Activated CD4-positive, alpha-beta T cell treated with anti-CD3 and anti-CD28 coated beads for 36 hours (primary cell): ENCODE measurements around the gene GRHL1. TPM values are rescaled to one million over a fixed set of nuclear protein-coding genes. Genes with fewer than 3 reads are reported as not detected.
A peak's percentile ranks its signal among the peaks of the same experiment; 100 is the strongest.
"Not testable (repeated sequence)": the region's sequence is repeated elsewhere in the genome, so short reads cannot be mapped to it uniquely, and the experiment has no call there.

Source experiments
- ATAC-seq: fragments of 200-7000 bp; cut with Tn5 transposase; one replicate; pipeline ENCODE4 v1.10.0; 2021; ENCODE audit warnings: mild to moderate bottlenecking, moderate library complexity
- CTCF ChIA-PET: fragments of 350-600 bp; sonication (Branson Sonifier 250); formaldehyde crosslinking; loops from one replicate; lab custom pipeline; 2021; ENCODE audit warnings: antibody characterized with exemption; lab: Charles Lee
- POLR2A ChIA-PET: fragments of 350-600 bp; sonication (Branson Sonifier 250); formaldehyde crosslinking; loops from one replicate; lab custom pipeline; 2021; ENCODE audit warnings: antibody characterized with exemption, inconsistent platforms; lab: Charles Lee
- DNase-seq: peaks from one replicate; pipeline ENCODE4 v3.0.0-alpha.2; 2020
- H3K27ac Mint-ChIP-seq: one replicate; pipeline ENCODE4 v1.8.0; 2021; ENCODE audit warnings: mixed read lengths
- H3K27me3 Mint-ChIP-seq: one replicate; pipeline ENCODE4 v1.8.0; 2021; ENCODE audit warnings: mixed read lengths
- H3K36me3 Mint-ChIP-seq: one replicate; pipeline ENCODE4 v1.8.0; 2021; ENCODE audit warnings: low read depth, mixed read lengths
- H3K4me1 Mint-ChIP-seq: one replicate; pipeline ENCODE4 v1.8.0; 2021; ENCODE audit warnings: mixed read lengths
- H3K4me3 Mint-ChIP-seq: one replicate; pipeline ENCODE4 v1.8.0; 2021; ENCODE audit warnings: mild to moderate bottlenecking, moderate library complexity, mixed read lengths
- H3K9me3 Mint-ChIP-seq: one replicate; pipeline ENCODE4 v1.8.0; 2021; ENCODE audit warnings: low read depth, mixed read lengths
- intact Hi-C, 2 experiments: fragments of 100-400 bp; cut with DNase I in 1 of 2; cut with micrococcal nuclease in 1 of 2; formaldehyde crosslinking; loops; one replicate each; pipeline versions ENCODE4 v1.14.2 to v1.15.1; 2022 to 2024; cut with DNase I, micrococcal nuclease
- total RNA-seq, 2 experiments: library from RNA; stranded (reverse); gene quantifications; one replicate each; pipeline ENCODE4 v1.2.3, GENCODE V29; 2021

Gene GRHL1
- total RNA-seq, 2 experiments from 2014 or later = 0.27 to 0.53 TPM

DNA sequence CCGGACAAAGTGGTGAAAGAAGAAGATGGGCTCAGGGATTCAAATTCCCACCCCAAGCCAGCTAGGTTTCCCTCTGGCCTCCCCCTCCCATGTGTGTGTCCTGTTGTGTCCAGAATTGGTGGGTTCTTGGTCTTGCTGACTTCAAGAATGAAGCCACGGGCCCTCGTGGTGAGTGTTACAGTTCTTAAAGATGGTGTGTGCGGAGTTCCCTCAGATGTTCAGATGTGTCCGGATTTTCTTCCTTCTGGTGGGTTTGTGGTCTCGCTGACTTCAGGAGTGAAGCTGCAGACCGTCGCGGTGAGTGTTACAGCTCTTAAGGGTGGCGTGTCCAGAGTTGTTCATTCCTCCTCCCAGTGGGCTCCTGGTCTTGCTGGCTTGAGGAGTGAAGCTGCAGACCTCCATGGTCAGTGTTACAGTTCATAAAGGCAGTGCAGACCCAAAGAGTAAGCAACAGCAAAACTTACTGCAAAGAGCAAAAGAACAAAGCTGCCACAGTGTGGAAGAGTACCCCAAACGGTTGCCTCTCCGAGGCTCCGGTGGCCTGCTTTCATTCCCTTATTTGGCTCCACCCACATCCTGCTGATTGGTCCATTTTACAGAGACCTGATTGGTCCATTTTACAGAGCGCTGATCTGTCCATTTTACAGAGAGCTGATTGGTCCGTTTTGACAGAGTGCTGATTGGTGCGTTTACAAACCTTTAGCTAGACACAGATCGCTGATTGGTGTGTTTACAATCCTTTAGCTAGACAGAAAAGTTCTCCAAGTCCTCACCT lies 54.2 kb downstream of the GRHL1 start:
- no peak for DNase-seq
- intact Hi-C loops = no loop called here
- no peak overlapping the region for H3K4me3 Mint-ChIP-seq

DNA sequence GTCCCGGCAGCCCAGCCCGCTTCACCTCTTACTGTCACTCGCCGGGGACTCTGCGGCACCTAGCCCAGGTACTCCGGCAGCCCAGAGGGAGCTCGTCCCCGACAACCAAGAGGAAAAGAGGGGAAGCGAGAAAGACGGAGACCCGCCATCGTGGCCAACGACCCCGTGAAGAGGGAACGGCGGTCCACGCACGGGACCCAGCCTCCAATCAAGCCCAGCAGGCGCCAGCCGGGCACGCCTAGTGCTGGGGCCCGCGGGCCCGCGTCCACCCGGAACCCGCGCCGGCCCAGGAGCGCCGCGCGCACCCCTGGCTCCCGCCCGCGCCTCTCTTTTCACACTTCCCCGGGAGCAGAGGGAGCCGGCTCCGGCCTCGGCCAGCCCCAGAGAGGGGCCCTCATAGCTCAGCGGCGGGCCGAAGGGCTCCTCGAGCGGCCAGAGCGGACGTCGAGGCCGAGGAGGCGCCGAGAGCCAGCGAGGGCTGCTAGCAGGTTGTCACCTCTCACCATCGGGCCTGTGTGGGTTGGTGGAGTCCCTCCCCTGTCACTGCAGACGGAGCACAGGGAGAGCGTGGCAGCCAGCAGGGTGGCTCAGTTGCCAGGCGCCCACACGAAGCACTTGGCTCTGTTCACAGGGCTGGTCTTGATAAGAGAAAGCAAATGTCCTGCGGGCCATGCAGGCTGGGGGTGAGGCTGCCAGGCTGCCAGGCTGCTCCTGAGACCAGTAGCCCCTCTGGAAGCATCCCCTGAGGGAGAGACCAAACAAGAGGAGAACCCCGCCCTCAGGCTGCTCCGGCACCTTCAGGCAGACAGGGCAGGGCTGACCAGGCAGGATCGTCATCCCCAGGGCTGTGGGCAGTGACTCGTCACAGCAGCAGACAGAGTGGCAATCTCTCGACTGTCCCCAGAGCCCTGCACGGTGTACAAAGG lies 55.0 kb downstream of the GRHL1 start:
- ATAC-seq (peak; percentile 60), DNase-seq (peak; percentile 27)
- ChIA-PET CTCF (interaction anchor here (1.6 kb wide), 1 partner anchor 22 kb away, joined by 6 read pairs; no protein-coding TSS in a partner anchor), POLR2A (interaction anchor here (0.7 kb wide), 1 partner anchor 246 kb away, joined by 3 read pairs; no protein-coding TSS in a partner anchor)
- Mint-ChIP-seq H3K9me3 (no peaks in the 10 kb centered on the region), H3K27me3 (peaks cover 9% of the 10 kb centered on the region), H3K36me3 (no peaks in the 10 kb centered on the region), H3K27ac (no peak overlapping the region), H3K4me1 (no peaks in the 10 kb centered on the region), H3K4me3 (no peak overlapping the region)
- intact Hi-C loops = no loop called here

More for the DNA sequence above, 54.2 kb downstream of the GRHL1 start:
- H3K36me3 Mint-ChIP-seq = no peaks in the 10 kb centered on the region
- CTCF ChIA-PET = interaction anchor here (0.6 to 1.6 kb wide), 2 partner anchors 21 to 43 kb away, joined by 3 to 6 read pairs; no protein-coding TSS in a partner anchor
- no peaks in the 10 kb centered on the region for H3K9me3 Mint-ChIP-seq
- no peaks in the 10 kb centered on the region for H3K4me1 Mint-ChIP-seq
- peaks cover 9% of the 10 kb centered on the region for H3K27me3 Mint-ChIP-seq
- no peak for ATAC-seq
- POLR2A ChIA-PET = no interaction called here
- H3K27ac Mint-ChIP-seq = no peak overlapping the region

DNA sequence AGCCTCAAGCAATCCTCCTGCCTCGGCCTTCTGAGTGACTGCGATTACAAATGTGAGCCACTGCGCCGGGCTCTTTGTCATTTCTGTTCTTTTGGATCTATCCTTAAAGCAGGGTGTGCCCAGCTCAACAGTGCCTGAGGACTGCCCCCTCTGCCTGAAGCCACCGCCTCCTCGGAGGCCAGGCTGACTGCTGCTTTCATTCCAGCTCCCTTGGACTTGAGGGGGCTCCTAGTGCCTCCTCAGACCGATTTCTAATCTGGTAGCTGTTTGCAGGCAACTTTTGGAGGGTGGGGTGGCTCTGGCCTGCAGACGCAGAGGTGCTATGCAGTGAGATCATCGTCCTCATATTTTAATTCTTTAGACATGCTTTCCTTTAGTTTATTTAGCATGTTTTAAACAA lies 55.9 kb downstream of the GRHL1 start:
- Mint-ChIP-seq H3K4me1 (no peaks in the 10 kb centered on the region), H3K27ac (no peak overlapping the region), H3K9me3 (no peaks in the 10 kb centered on the region), H3K27me3 (peaks cover 9% of the 10 kb centered on the region), H3K36me3 (no peaks in the 10 kb centered on the region), H3K4me3 (no peak overlapping the region)
- CTCF ChIA-PET = interaction anchor here (0.6 to 1.0 kb wide), 3 partner anchors 11 to 35 kb away, joined by 3 to 4 read pairs (median 3); no protein-coding TSS in a partner anchor
- ATAC-seq (no peak), DNase-seq (no peak)
- intact Hi-C loops = no loop called here
- POLR2A ChIA-PET = interaction anchor here (0.7 kb wide), 1 partner anchor 247 kb away, joined by 3 read pairs; no protein-coding TSS in a partner anchor

DNA sequence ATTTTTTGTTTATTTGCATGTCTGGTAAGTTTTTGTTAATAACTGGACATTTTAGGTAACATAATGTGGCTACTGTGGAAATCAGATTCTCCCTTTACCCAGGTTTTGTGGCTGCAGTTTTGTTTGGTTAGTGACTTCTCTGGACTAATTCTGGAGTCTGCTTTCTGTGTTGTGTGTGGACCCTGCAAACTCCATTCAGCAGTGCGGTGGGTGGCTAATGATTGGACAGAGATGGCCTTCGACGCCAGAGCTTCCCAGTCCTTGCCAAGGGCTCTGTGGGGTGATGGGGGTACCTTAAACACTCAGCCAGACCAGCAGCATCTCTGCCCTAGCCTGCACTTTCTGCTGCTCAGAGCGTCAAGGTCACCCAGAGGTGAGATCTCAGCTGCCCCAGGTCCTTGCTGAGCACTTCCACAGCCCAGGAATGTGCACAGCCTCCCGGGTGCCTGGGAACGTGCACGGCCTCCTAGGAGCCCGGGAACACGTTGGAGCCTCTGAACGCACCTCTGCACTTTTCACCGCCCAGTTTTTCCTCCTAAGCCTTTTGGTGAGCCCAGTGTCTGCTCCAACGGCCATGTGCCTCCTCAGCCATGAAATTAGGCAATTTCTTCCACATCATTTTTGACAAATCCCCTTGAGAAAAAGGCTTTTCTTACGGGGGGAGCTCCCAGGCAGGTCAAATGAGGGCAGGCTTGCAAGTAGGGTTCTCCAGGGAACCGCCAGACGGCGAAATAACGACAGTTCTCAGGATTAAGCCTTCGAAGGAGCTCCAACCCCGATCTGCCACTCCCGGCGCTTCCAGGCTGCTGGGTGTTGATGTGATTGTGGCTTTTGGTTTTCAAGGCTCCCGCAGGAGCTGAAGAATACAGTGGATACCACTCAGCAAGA lies 56.7 kb downstream of the GRHL1 start:
- intact Hi-C loops = no loop called here
- Mint-ChIP-seq H3K4me3 (no peak overlapping the region), H3K36me3 (no peaks in the 10 kb centered on the region), H3K27me3 (peaks cover 9% of the 10 kb centered on the region), H3K9me3 (no peaks in the 10 kb centered on the region), H3K27ac (no peak overlapping the region), H3K4me1 (no peaks in the 10 kb centered on the region)
- ChIA-PET POLR2A (interaction anchor here (0.6 to 1.0 kb wide), 2 partner anchors 9 to 24 kb away, joined by 3 read pairs; no protein-coding TSS in a partner anchor), CTCF (interaction anchor here (0.6 to 1.4 kb wide), 4 partner anchors 11 to 94 kb away, joined by 3 to 4 read pairs (median 4); no protein-coding TSS in a partner anchor)
- ATAC-seq = no peak
- no peak for DNase-seq

DNA sequence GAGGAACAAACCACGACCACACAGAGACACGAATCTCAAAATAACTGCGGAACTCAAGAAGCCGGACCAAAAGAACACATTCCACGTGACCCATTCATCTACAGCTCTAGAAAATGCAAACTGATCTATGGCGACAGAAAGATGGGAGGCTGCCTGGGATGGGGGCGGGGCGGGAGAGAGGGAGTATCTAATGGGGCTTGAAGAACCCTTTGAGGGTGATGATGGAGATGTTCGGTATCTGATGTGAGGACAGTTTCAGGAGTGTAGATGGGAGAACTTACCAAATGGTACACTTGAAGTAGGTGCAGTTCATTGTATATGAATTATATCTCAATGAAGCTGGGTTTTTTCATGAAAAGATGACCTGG lies 57.3 kb downstream of the GRHL1 start:
- H3K4me1 Mint-ChIP-seq = no peaks in the 10 kb centered on the region
- ATAC-seq = no peak
- H3K4me3 Mint-ChIP-seq = no peak overlapping the region
- H3K9me3 Mint-ChIP-seq = no peaks in the 10 kb centered on the region
- H3K36me3 Mint-ChIP-seq = no peaks in the 10 kb centered on the region
- peaks cover 9% of the 10 kb centered on the region for H3K27me3 Mint-ChIP-seq
- CTCF ChIA-PET = interaction anchor here (0.6 to 1.4 kb wide), 3 partner anchors 12 to 93 kb away, joined by 3 to 4 read pairs (median 4); no protein-coding TSS in a partner anchor
- no peak for DNase-seq
- POLR2A ChIA-PET = interaction anchor here (1.0 kb wide), 1 partner anchor 25 kb away, joined by 3 read pairs; no protein-coding TSS in a partner anchor
- no peak overlapping the region for H3K27ac Mint-ChIP-seq
- intact Hi-C loops = no loop called here

DNA sequence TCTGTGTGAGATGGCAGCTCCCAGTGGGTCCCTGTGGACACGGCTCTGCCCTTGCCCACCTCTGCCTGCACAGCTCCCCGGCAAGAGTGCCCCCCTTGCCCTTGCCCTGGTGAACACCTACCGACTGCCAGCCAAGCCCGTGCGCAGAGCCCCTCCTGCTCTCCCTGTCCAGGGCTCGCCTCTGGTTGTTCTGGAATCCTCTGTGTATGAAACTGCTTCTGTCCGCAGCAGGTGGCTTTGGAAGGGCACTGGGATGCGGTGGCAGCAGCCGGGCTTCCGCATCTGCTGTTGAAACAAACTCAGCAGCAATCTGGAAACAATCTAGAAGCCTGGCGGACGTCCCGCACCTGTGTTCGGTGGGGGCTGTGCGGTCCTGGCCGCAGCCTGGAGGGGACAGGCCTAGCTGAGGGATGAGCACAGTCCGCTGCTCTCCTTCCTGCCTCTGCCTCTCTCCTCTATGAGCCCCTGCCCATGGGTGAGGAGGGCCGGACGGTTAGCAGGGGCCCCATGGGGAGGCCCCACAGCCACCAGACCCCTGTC lies 57.8 kb downstream of the GRHL1 start:
- no peak overlapping the region for H3K4me3 Mint-ChIP-seq
- ChIA-PET CTCF (interaction anchor here (1.0 to 1.4 kb wide), 2 partner anchors 25 to 93 kb away, joined by 3 to 4 read pairs; no protein-coding TSS in a partner anchor), POLR2A (interaction anchor here (1.0 kb wide), 1 partner anchor 25 kb away, joined by 3 read pairs; no protein-coding TSS in a partner anchor)
- no peaks in the 10 kb centered on the region for H3K36me3 Mint-ChIP-seq
- peaks cover 9% of the 10 kb centered on the region for H3K27me3 Mint-ChIP-seq
- intact Hi-C loops = no loop called here
- no peaks in the 10 kb centered on the region for H3K4me1 Mint-ChIP-seq
- DNase-seq (no peak), ATAC-seq (no peak)
- H3K9me3 Mint-ChIP-seq = no peaks in the 10 kb centered on the region
- no peak overlapping the region for H3K27ac Mint-ChIP-seq

DNA sequence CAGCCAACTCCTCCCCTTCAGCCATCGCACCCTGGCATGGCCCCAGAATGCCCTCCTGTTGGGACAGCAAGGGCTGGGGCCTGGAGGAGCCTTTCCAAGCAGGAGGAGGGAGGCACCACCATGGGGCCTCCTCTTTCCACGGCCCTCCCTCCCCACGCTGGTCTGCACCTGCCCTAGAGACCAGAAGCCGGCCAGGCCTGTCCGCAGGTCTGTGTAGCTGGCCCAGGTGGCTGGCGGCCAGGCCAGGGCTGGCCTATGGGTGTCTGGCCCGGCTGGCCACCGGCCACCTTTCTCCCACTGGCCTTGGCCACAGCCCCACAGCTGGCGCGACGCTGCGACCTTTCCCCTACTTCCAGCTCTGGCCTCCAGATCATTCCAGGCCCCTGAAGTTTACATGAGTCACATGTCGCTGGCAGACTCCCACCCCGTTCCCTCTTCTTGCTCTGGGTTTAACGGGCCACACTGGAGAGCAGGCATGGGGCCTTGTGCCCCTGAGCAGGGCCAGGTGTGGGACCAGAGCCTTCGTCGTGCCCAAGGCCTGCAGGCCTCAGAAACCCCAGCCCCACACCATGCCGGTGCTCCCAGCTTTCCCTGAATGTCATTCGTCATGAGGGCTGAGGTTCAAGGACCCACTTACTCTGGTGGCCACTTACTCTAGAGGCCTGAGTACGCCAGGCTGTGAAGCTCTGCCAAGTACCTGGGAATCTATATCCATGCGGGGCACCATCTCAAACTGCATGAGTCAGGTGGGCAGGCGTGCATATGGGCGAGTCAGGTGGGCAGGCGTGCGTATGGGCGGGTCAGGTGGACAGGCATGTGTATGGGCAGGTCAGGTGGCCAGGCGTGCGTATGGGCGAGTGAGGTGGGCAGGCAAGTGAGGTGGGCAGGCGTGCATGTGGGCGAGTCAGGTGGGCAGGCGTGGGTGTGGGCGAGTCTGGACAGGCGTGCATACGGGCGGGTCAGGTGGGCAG lies 58.6 kb downstream of the GRHL1 start:
- Mint-ChIP-seq H3K36me3 (no peaks in the 10 kb centered on the region), H3K27me3 (peaks cover 9% of the 10 kb centered on the region), H3K4me1 (no peaks in the 10 kb centered on the region), H3K27ac (no peak overlapping the region), H3K4me3 (no peak overlapping the region), H3K9me3 (no peaks in the 10 kb centered on the region)
- DNase-seq (no peak), ATAC-seq (no peak)
- intact Hi-C loops = no loop called here
- POLR2A ChIA-PET = no interaction called here
- CTCF ChIA-PET = interaction anchor here (1.0 kb wide), 1 partner anchor 26 kb away, joined by 3 read pairs; no protein-coding TSS in a partner anchor

DNA sequence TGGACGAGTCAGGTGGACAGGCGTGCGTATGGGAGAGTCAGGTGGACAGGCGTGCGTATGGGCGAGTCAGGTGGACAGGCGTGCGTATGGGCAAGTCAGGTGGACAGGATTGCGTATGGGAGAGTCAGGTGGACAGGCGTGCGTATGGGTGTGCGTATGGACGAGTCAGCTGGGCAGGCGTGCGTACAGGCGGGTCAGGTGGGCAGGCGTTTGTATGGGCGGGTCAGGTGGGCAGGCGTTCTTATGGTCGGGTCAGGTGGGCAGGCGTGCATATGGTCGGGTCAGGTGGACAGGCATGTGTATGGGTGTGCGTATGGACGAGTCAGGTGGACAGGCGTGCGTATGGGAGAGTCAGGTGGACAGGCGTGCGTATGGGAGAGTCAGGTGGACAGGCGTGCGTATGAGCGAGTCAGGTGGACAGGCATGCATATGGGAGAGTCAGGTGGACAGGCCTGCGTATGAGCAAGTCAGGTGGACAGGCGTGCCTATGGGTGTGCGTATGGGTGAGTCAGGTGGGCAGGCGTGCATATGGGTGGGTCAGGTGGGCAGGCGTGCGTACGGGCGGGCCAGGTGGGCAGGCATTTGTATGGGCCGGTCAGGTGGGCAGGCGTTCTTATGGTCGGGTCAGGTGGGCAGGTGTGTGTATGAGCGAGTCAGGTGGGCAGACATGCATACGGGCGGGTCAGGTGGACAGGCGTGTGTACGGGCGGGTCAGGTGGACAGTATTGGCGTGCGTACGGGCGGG lies 59.5 kb downstream of the GRHL1 start:
- H3K27me3 Mint-ChIP-seq, H3K36me3 Mint-ChIP-seq, H3K4me1 Mint-ChIP-seq, CTCF ChIA-PET, intact Hi-C loops, DNase-seq, H3K4me3 Mint-ChIP-seq, POLR2A ChIA-PET, ATAC-seq, H3K9me3 Mint-ChIP-seq, H3K27ac Mint-ChIP-seq: not testable (repeated sequence)

DNA sequence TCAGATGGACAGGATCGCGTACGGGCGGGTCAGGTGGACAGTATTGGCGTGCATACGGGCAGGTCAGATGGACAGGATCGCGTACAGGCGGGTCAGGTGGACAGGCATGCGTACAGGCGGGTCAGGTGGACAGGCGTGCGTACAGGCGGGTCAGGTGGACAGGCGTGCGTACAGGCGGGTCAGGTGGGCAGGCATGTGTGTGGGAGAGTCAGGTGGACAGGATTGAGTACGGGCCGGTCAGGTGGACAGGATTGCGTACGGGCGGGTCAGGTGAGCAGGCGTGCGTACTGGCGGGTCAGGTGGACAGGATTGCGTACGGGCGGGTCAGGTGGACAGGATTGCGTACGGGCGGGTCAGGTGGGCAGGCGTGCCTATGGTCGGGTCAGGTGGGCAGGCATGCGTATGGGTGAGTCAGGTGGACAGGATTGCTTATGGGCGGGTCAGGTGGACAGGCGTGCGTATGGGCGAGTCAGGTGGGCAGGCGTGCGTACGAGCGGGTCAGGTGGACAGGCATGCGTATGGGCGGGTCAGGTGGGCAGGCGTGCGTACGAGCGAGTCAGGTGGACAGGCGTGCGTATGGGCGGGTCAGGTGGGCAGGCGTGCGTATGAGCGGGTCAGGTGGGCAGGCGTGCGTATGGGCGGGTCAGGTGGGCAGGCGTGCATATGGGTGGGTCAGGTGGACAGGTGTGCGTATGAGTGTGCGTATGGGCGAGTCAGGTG lies 60.3 kb downstream of the GRHL1 start:
- intact Hi-C loops, H3K4me1 Mint-ChIP-seq, H3K36me3 Mint-ChIP-seq, H3K27me3 Mint-ChIP-seq, DNase-seq, ATAC-seq, POLR2A ChIA-PET, CTCF ChIA-PET, H3K4me3 Mint-ChIP-seq, H3K27ac Mint-ChIP-seq, H3K9me3 Mint-ChIP-seq: not testable (repeated sequence)
